Fibroblast of lung (primary cell): ENCODE data around the gene ENPP6.

ENCODE experiments used
- EZH2 ChIP-seq: IDR thresholded peaks from 2 replicates; pipeline ENCODE4 v1.5.1; 2012; ENCODE audit warnings: low read length, control low read depth, mild to moderate bottlenecking; ENCODE audit errors: missing control alignments
- TF ChIP-seq, protein P1 (sequence below), 2 donors: IDR thresholded peaks in 1 of 2; conservative IDR thresholded peaks in 1 of 2; 1 replicate in 1 of 2; 2 replicates in 1 of 2; pipeline ENCODE4 v1.5.1; 2011 to 2012; ENCODE audit warnings: low read length in 2 of 2, control low read depth in 1 of 2, inconsistent platforms in 1 of 2, low read depth in 1 of 2, mild to moderate bottlenecking in 1 of 2

DNA sequence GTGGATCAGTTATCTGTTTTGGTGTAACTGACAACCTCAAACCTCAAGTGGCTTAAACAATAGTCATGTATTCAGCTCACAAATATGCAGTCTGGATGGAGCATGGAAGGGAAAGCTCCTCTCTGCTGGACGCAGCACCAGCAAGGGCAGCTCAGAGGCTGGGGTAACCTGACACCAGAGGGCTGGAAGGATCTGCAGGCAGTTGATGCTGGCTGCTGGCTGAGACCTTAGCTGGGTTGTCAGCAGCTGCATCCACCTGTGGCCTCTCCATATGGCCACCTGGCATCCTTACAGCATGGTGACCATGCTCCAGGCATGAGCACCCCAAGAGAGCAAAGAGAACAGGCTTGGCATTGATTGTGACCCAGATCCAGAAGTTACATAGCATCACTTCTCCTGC lies 46.7 kb downstream of the ENPP6 start:
- TF ChIP-seq, protein P1, sequence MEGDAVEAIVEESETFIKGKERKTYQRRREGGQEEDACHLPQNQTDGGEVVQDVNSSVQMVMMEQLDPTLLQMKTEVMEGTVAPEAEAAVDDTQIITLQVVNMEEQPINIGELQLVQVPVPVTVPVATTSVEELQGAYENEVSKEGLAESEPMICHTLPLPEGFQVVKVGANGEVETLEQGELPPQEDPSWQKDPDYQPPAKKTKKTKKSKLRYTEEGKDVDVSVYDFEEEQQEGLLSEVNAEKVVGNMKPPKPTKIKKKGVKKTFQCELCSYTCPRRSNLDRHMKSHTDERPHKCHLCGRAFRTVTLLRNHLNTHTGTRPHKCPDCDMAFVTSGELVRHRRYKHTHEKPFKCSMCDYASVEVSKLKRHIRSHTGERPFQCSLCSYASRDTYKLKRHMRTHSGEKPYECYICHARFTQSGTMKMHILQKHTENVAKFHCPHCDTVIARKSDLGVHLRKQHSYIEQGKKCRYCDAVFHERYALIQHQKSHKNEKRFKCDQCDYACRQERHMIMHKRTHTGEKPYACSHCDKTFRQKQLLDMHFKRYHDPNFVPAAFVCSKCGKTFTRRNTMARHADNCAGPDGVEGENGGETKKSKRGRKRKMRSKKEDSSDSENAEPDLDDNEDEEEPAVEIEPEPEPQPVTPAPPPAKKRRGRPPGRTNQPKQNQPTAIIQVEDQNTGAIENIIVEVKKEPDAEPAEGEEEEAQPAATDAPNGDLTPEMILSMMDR (conservative IDR thresholded peaks at IDR 0.05 in 1 of 2, IDR thresholded peaks at IDR 0.05 in 1 of 2; ENCODE audit: low read depth in 1 of 2, low read length in 2 of 2), result no peak
- no peak for TF ChIP-seq EZH2
